Pulmonary artery endothelial cell (primary cell): Measurements from ENCODE around the gene C2orf92. TPM values are rescaled to one million over a fixed set of nuclear protein-coding genes. Genes with fewer than 3 reads are reported as not detected.

Experiments used
- DNase-seq: peaks from one replicate; pipeline ENCODE4 v3.0.0-alpha.2; 2011; ENCODE audit warnings: low read depth, low spot score
- total RNA-seq: library from RNA; depleted of rRNA; stranded (reverse); fragments of >200 nt; gene quantifications from 2 replicates; pipeline ENCODE4 v1.2.3, GENCODE V29; 2014

The C2orf92 gene
- total RNA-seq, 1 donor from 2014 or later, result 1.5 TPM

GRCh38 chr2:97743913-97744312, 74.4 kb downstream of the C2orf92 start:
- DNase-seq, result no peak

GRCh38 chr2:97745474-97746174, 76.1 kb downstream of the C2orf92 start:
- DNase-seq, result no peak

GRCh38 chr2:97747285-97747684, 77.8 kb downstream of the C2orf92 start:
- no peak for DNase-seq

- no peak for DNase-seq
Observed at GRCh38 chr2:97747716-97748115, 78.2 kb downstream of the C2orf92 start.

GRCh38 chr2:97749581-97749980, 80.1 kb downstream of the C2orf92 start:
- DNase-seq, result no peak

- DNase-seq, result no peak
Observed at GRCh38 chr2:97750017-97750416, 80.5 kb downstream of the C2orf92 start.

- DNase-seq, result no peak
Observed at GRCh38 chr2:97751752-97752151, 82.2 kb downstream of the C2orf92 start.

Other genes with a start within 250 kb of the C2orf92 start
- gene ANKRD36B, start 79.8 kb upstream of the C2orf92 start, total RNA-seq, result 34.4 and 45.2 TPM in 2 replicates
- gene COX5B, start 23.7 kb upstream of the C2orf92 start, total RNA-seq, result 219 and 270 TPM in 2 replicates
- gene ACTR1B, start 5.7 kb upstream of the C2orf92 start, total RNA-seq, result 65.5 and 67.7 TPM in 2 replicates
- not detected in 2 replicates for gene ZAP70, start 43.9 kb downstream of the C2orf92 start, total RNA-seq